ENCODE measurements around the gene CHD8.
"Not testable (repeated sequence)": the region's sequence is repeated elsewhere in the genome, so short reads cannot be mapped to it uniquely, and the experiment has no call there.

Gene CHD8

GRCh38 chr14:21455912-21456667 is at the start of gene CHD8:
Gene CHD8 (minus strand): TSS chr14:21456123. CDS start chr14:21431643, 24,480 bp downstream.
- DNase-seq (ENCODE audit: low read depth in 2 of 2), result peak; percentile 97 to 99

GRCh38 chr14:21505012-21505553 is 49.2 kb upstream of the CHD8 start:
- DNase-seq (ENCODE audit: low read depth in 2 of 2), result no peak

GRCh38 chr14:21503376-21503775 is 47.5 kb upstream of the CHD8 start:
- DNase-seq (ENCODE audit: low read depth in 2 of 2), result no peak

- DNase-seq (ENCODE audit: low read depth in 2 of 2), result no peak
Measured at GRCh38 chr14:21501568-21501967, 45.6 kb upstream of the CHD8 start.

GRCh38 chr14:21498540-21499526 is 42.9 kb upstream of the CHD8 start:
- DNase-seq (ENCODE audit: low read depth in 2 of 2), result no peak

GRCh38 chr14:21496453-21496852 is 40.5 kb upstream of the CHD8 start:
- no peak for DNase-seq (ENCODE audit: low read depth in 2 of 2)

GRCh38 chr14:21494902-21495762 is 39.2 kb upstream of the CHD8 start:
- DNase-seq (ENCODE audit: low read depth in 2 of 2), result no peak

- no peak for DNase-seq (ENCODE audit: low read depth in 2 of 2)
Measured at GRCh38 chr14:21486640-21487087, 30.7 kb upstream of the CHD8 start.

- peak; percentile 85 to 91 for DNase-seq (ENCODE audit: low read depth in 2 of 2)
Measured at GRCh38 chr14:21476925-21477681, 21.2 kb upstream of the CHD8 start, which contains the start of the genes RAB2B and TOX4. Gene RAB2B (minus strand): TSS chr14:21476959. CDS start chr14:21476872, 87 bp downstream. Gene TOX4 (plus strand): TSS chr14:21477195. CDS start chr14:21477279, 84 bp downstream.

- DNase-seq (ENCODE audit: low read depth in 2 of 2), result peak in 1 of 2 donors; percentile 76
Measured at GRCh38 chr14:21476523-21476924, 20.6 kb upstream of the CHD8 start.

GRCh38 chr14:21475767-21476522 is 20.0 kb upstream of the CHD8 start:
- no peak for DNase-seq (ENCODE audit: low read depth in 2 of 2)

- no peak for DNase-seq (ENCODE audit: low read depth in 2 of 2)
Measured at GRCh38 chr14:21467616-21468015, 11.7 kb upstream of the CHD8 start.

GRCh38 chr14:21455592-21455911 is 371 bp downstream of the CHD8 start:
- no peak for DNase-seq (ENCODE audit: low read depth in 2 of 2)

- DNase-seq (ENCODE audit: low read depth in 2 of 2), result no peak
Measured at GRCh38 chr14:21454843-21455544, 929 bp downstream of the CHD8 start.

GRCh38 chr14:21449899-21450216 is 6.1 kb downstream of the CHD8 start:
- no peak for DNase-seq (ENCODE audit: low read depth in 2 of 2)

GRCh38 chr14:21442657-21443056 is 13.3 kb downstream of the CHD8 start:
- not testable (repeated sequence) for DNase-seq (ENCODE audit: low read depth in 2 of 2)

GRCh38 chr14:21440859-21441258 is 15.1 kb downstream of the CHD8 start:
- no peak for DNase-seq (ENCODE audit: low read depth in 2 of 2)

GRCh38 chr14:21437063-21437901 is 18.6 kb downstream of the CHD8 start:
- peak; percentile 99 for DNase-seq (ENCODE audit: low read depth in 2 of 2)
